A549 (cell line): ENCODE data around the gene KANSL1.

ENCODE experiments used
- FOSB ChIP-seq: fragments of 250-450 bp; sonication (Bioruptor Pico); IDR thresholded peaks from 2 replicates; pipeline ENCODE4 v1.5.0; 2020; ENCODE audit warnings: mild to moderate bottlenecking, moderate library complexity
- GATA3 ChIP-seq: IDR thresholded peaks from 2 replicates; pipeline ENCODE4 v1.6.1; 2012; ENCODE audit warnings: borderline replicate concordance
- HOXA7 ChIP-seq: fragments of 250-450 bp; sonication (Bioruptor Pico); IDR thresholded peaks from 2 replicates; pipeline ENCODE4 v1.5.0; 2020; ENCODE audit warnings: mild to moderate bottlenecking, moderate library complexity
- POLR2A ChIP-seq: IDR thresholded peaks from 2 replicates; pipeline ENCODE4 v1.6.1; 2012; ENCODE audit warnings: mild to moderate bottlenecking, low read length
- SMC3 ChIP-seq: fragments of >200 bp; sonication (Bioruptor Twin); formaldehyde crosslinking; IDR thresholded peaks from 3 replicates; pipeline ENCODE4 v1.6.1; 2018; ENCODE audit warnings: inconsistent platforms
- ZNF302 ChIP-seq: fragments of 250-450 bp; sonication (Bioruptor Pico); IDR thresholded peaks from 2 replicates; pipeline ENCODE4 v1.9.0; 2021; ENCODE audit warnings: inconsistent platforms, mild to moderate bottlenecking, moderate library complexity
- TF ChIP-seq, protein P1 (sequence below): fragments of >200 bp; sonication (Bioruptor Twin); formaldehyde crosslinking; IDR thresholded peaks from 3 replicates; pipeline ENCODE4 v1.5.1; 2016
- TF ChIP-seq, protein P2 (sequence below): IDR thresholded peaks from 2 replicates; pipeline ENCODE4 v1.6.1; 2012

DNA sequence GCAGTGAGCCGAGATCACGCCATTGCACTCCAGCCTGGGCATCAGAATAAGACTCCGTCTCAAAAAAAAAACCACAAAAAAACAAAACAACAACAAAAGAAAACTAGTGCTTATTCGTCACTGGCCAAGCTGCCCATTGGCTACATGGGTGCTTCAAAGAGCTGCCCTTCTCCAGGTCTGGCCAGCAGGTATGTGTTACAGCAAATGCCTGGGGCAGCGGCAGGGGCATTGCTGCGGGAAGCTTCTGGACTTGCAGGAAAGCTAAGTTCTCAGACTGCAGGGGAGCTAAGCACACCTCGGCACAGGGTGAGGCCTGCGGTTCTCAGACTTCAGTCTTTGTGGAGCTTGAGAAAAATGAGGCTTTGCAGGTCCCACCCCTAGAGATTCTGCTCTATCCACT, 198.2 kb downstream of the KANSL1 start:
- TF ChIP-seq, protein P1, sequence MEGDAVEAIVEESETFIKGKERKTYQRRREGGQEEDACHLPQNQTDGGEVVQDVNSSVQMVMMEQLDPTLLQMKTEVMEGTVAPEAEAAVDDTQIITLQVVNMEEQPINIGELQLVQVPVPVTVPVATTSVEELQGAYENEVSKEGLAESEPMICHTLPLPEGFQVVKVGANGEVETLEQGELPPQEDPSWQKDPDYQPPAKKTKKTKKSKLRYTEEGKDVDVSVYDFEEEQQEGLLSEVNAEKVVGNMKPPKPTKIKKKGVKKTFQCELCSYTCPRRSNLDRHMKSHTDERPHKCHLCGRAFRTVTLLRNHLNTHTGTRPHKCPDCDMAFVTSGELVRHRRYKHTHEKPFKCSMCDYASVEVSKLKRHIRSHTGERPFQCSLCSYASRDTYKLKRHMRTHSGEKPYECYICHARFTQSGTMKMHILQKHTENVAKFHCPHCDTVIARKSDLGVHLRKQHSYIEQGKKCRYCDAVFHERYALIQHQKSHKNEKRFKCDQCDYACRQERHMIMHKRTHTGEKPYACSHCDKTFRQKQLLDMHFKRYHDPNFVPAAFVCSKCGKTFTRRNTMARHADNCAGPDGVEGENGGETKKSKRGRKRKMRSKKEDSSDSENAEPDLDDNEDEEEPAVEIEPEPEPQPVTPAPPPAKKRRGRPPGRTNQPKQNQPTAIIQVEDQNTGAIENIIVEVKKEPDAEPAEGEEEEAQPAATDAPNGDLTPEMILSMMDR, result no peak
- TF ChIP-seq ZNF302 (CRISPR knock-in tag) (no peak), FOSB (CRISPR knock-in tag) (no peak), GATA3 (no peak), SMC3 (no peak), POLR2A (no peak), HOXA7 (CRISPR knock-in tag) (no peak)
- TF ChIP-seq, protein P2, sequence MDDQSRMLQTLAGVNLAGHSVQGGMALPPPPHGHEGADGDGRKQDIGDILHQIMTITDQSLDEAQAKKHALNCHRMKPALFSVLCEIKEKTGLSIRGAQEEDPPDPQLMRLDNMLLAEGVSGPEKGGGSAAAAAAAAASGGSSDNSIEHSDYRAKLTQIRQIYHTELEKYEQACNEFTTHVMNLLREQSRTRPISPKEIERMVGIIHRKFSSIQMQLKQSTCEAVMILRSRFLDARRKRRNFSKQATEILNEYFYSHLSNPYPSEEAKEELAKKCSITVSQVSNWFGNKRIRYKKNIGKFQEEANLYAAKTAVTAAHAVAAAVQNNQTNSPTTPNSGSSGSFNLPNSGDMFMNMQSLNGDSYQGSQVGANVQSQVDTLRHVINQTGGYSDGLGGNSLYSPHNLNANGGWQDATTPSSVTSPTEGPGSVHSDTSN, result no peak
